CD4-positive, CD25-positive, alpha-beta regulatory T cell (primary cell): Measurements from ENCODE around the gene TTC28. TPM values are rescaled to one million over a fixed set of nuclear protein-coding genes. Genes with fewer than 3 reads are reported as not detected.

Experiments
- ATAC-seq, 2 donors: fragments of 150-1000 bp; cut with Tn5 transposase; one replicate each; pipeline ENCODE4 v1.10.0; 2021; ENCODE audit warnings: low read depth in 2 of 2, moderate number of reproducible peaks in 2 of 2, moderate library complexity in 1 of 2
- DNase-seq, 3 donors: peaks; one replicate each; pipeline versions ENCODE4 v3.0.0 to v3.0.0-alpha.2; 2012 to 2022; ENCODE audit warnings: mixed read lengths in 1 of 3
- H3K27ac ChIP-seq: one replicate; pipeline ENCODE4 v1.7.0; 2013; ENCODE audit warnings: mild to moderate bottlenecking, low read length; ENCODE audit not compliant: insufficient read depth, poor library complexity, severe bottlenecking
- H3K27me3 ChIP-seq: one replicate; pipeline ENCODE4 v1.7.0; 2013; ENCODE audit warnings: low read length; ENCODE audit not compliant: control insufficient read depth, insufficient read depth
- H3K36me3 ChIP-seq: one replicate; pipeline ENCODE4 v1.7.0; 2013; ENCODE audit warnings: mild to moderate bottlenecking, low read length, moderate library complexity; ENCODE audit not compliant: control insufficient read depth, insufficient read depth
- H3K4me1 ChIP-seq: 2 replicates; pipeline ENCODE4 v1.7.0; 2013; ENCODE audit warnings: mild to moderate bottlenecking, low read length; ENCODE audit not compliant: insufficient read depth, control insufficient read depth, poor library complexity, severe bottlenecking
- H3K4me3 ChIP-seq: one replicate; pipeline ENCODE4 v1.7.0; 2013; ENCODE audit warnings: low read depth, mild to moderate bottlenecking, low read length, moderate library complexity
- H3K9me3 ChIP-seq, 2 experiments: 1 replicate in 1 of 2; 2 replicates in 1 of 2; pipeline ENCODE4 v1.7.0; 2013; ENCODE audit warnings: low read length in 2 of 2, mild to moderate bottlenecking in 1 of 2, moderate library complexity in 1 of 2; ENCODE audit not compliant: control insufficient read depth in 2 of 2
- H3K27ac Mint-ChIP-seq, 3 donors: one replicate each; pipeline ENCODE4 v1.8.0; 2020 to 2022; ENCODE audit warnings: mild to moderate bottlenecking in 3 of 3, mixed read lengths in 3 of 3, moderate library complexity in 2 of 3
- H3K27me3 Mint-ChIP-seq: one replicate; pipeline ENCODE4 v1.8.0; 2022; ENCODE audit warnings: mild to moderate bottlenecking, mixed read lengths
- H3K36me3 Mint-ChIP-seq: one replicate; pipeline ENCODE4 v1.8.0; 2020; ENCODE audit warnings: mixed read lengths
- H3K4me1 Mint-ChIP-seq, 4 donors: one replicate each; pipeline ENCODE4 v1.8.0; 2020 to 2022; ENCODE audit warnings: mixed read lengths in 4 of 4, mild to moderate bottlenecking in 1 of 4
- H3K4me3 Mint-ChIP-seq, 4 donors: one replicate each; pipeline ENCODE4 v1.8.0; 2020 to 2022; ENCODE audit warnings: mild to moderate bottlenecking in 4 of 4, mixed read lengths in 4 of 4, moderate library complexity in 3 of 4
- H3K9me3 Mint-ChIP-seq, 7 donors: one replicate each; pipeline ENCODE4 v1.8.0; 2020 to 2022; ENCODE audit warnings: mixed read lengths in 7 of 7, mild to moderate bottlenecking in 3 of 7, moderate library complexity in 2 of 7
- polyA plus RNA-seq, 4 donors: library from polyadenylated mRNA; unstranded; fragments of 300-500 nt; fragmentation: Illumina TruSeq; gene quantifications; one replicate each; pipeline ENCODE4 v1.2.3, GENCODE V29; 2021
- total RNA-seq: library from RNA; stranded (reverse); gene quantifications from one replicate; pipeline ENCODE4 v1.2.3, GENCODE V29; 2022

TTC28 gene
- total and polyA plus RNA-seq, 5 donors from 2014 or later, result 0.02 to 2.7 (median 0.28) TPM; not detected in 1

DNA sequence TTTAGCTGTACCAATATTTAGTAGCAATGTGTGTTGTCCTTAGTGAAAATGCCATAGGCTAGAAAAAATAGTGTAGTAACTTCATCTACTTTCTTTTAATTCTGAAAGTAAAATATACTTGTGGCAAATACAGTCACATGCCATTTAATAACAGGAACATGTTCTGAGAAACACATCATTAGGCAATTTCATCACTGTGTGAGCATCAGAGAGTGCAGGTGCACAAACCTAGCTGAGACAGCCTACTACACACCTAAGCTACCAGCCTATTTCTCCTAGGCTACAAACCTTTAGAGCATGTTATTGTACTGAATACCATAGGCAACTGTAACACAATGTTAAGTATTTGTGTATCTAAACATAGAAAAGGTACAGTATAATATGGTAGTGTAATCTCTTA is 633.5 kb downstream of the TTC28 start:
- peaks cover 3% of the 10 kb centered on the region for H3K27me3 ChIP-seq
- Mint-ChIP-seq H3K4me1 (no peaks in the 10 kb centered on the region), H3K9me3 (peaks cover 0 to under 1% (median 0%) of the 10 kb centered on the region in 7 donors), H3K27ac (no peak overlapping the region), H3K4me3 (no peak overlapping the region), H3K27me3 (peaks cover 15% of the 10 kb centered on the region), H3K36me3 (no peaks in the 10 kb centered on the region)
- H3K4me1 ChIP-seq, result no peaks in the 10 kb centered on the region
- DNase-seq, result peak in 1 of 3 donors; percentile 17
- H3K27ac ChIP-seq, result no peak overlapping the region
- no peak overlapping the region for H3K4me3 ChIP-seq
- H3K9me3 ChIP-seq, result no peaks in the 10 kb centered on the region
- ATAC-seq, result no peak
- no peaks in the 10 kb centered on the region for H3K36me3 ChIP-seq

GRCh38 chr22:28044546-28045173 is 635.0 kb downstream of the TTC28 start:
- no peak for DNase-seq
- Mint-ChIP-seq H3K27ac (no peak overlapping the region), H3K4me1 (no peaks in the 10 kb centered on the region), H3K9me3 (peaks cover 0 to 5% (median 0%) of the 10 kb centered on the region in 7 donors), H3K27me3 (peaks cover 24% of the 10 kb centered on the region), H3K4me3 (no peak overlapping the region), H3K36me3 (no peaks in the 10 kb centered on the region)
- no peak overlapping the region for H3K4me3 ChIP-seq
- no peak for ATAC-seq
- H3K27me3 ChIP-seq, result peaks cover 3% of the 10 kb centered on the region
- no peaks in the 10 kb centered on the region for H3K4me1 ChIP-seq
- H3K27ac ChIP-seq, result no peak overlapping the region
- no peaks in the 10 kb centered on the region for H3K9me3 ChIP-seq
- H3K36me3 ChIP-seq, result no peaks in the 10 kb centered on the region

DNA sequence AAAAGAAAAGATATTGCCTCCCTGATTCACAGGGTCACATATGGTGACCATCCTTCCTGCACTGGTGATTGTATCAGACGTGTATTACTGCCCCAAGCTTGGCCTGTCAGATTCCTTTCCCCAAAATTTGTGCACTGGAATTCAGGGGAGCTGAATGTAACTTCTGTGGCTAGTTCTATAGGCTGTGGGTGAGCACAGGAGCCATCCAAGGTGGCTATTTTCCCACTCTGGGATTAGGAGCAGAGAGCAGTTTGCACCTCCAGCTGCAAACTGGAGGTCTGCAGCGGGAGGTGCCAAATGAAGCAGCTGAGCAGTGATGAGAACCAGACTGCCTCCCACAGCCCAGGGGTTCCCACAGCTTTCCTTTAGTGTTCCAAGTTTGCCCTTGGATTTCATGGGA is 636.4 kb downstream of the TTC28 start:
- Histone ChIP-seq H3K36me3 (no peaks in the 10 kb centered on the region), H3K27ac (no peak overlapping the region), H3K9me3 (no peaks in the 10 kb centered on the region), H3K4me1 (no peaks in the 10 kb centered on the region), H3K27me3 (no peaks in the 10 kb centered on the region), H3K4me3 (no peak overlapping the region)
- H3K27ac Mint-ChIP-seq, result no peak overlapping the region
- H3K4me1 Mint-ChIP-seq, result no peaks in the 10 kb centered on the region
- ATAC-seq (no peak), DNase-seq (no peak)
- H3K36me3 Mint-ChIP-seq, result no peaks in the 10 kb centered on the region
- H3K4me3 Mint-ChIP-seq, result no peak overlapping the region
- H3K9me3 Mint-ChIP-seq, result peaks cover 0 to 6% (median 0%) of the 10 kb centered on the region in 7 donors
- peaks cover 19% of the 10 kb centered on the region for H3K27me3 Mint-ChIP-seq

DNA sequence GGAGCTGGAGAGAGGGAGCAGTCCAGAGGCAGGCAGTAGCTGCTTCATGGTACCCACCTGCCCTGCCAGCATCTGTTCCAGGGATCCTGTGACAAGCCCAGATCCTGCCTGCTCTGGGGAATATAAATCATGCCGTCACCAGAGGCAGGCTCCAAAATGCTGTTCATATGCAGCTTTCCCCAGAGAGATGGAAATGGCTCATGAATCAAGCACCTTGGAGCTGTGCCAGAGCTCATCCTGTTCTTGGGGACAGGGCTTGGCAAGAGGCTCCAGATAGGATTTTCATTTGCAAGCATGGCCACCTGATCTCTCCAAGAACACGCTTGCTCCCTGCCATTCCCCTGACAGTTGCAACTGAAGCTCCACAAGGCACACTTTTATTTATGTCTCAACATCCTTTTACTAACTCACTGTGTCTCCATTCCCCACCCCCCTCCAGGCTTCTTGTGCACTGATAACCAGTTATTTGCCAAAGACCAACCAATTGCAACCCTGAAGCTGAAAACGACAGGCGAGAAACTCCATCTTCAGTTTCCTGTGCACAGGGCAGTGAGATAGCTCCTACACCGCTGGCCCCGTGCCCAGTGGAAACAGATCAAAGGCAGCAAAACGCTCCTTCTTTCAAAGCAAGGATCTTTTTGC is 644.8 kb downstream of the TTC28 start:
- H3K4me3 ChIP-seq, result no peak overlapping the region
- H3K27me3 ChIP-seq, result no peaks in the 10 kb centered on the region
- H3K27ac ChIP-seq, result no peak overlapping the region
- ATAC-seq (no peak), DNase-seq (peak in 1 of 3 donors; percentile 11)
- no peaks in the 10 kb centered on the region for H3K36me3 ChIP-seq
- Mint-ChIP-seq H3K9me3 (peaks cover 0 to 3% (median 0%) of the 10 kb centered on the region in 7 donors), H3K27ac (no peak overlapping the region), H3K4me3 (no peak overlapping the region), H3K4me1 (peaks cover 0 to 7% (median 0%) of the 10 kb centered on the region in 4 donors), H3K36me3 (no peaks in the 10 kb centered on the region), H3K27me3 (peaks cover 4% of the 10 kb centered on the region)
- no peaks in the 10 kb centered on the region for H3K4me1 ChIP-seq
- no peaks in the 10 kb centered on the region for H3K9me3 ChIP-seq

DNA sequence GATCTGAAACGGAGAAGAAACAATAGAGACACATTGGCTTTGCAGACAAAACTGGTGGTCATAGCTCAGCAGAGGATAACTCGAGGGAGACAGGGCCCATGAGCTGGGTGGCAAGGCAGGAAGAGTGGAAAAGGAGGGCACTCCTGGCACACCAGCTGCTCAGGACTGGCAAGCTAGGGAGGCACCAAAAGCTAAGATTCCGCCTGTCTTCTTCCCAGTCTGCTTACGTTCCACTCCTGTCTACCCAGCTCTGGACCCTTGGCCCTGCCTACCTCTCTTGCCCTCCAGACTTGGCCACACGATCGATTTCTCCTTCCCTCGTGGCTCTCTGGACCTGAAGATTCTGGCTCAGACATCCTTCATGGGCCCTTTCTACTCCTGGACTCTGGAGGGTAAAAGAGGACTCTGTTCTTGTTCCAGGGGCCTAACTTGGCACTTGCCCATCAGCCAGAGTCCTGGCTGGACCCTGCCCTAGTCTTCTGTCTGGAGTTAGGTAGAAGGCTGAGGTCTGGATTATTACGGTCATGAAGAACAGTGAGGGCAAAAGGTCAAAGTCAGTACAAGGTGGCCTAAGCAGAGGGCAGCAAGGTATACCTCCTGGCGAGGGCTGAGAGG is 645.4 kb downstream of the TTC28 start:
- H3K9me3 ChIP-seq, result no peaks in the 10 kb centered on the region
- H3K36me3 Mint-ChIP-seq, result no peaks in the 10 kb centered on the region
- no peak for ATAC-seq
- peaks cover 0 to 7% (median 0%) of the 10 kb centered on the region in 4 donors for H3K4me1 Mint-ChIP-seq
- H3K27ac ChIP-seq, result no peak overlapping the region
- peaks cover 4% of the 10 kb centered on the region for H3K27me3 Mint-ChIP-seq
- no peaks in the 10 kb centered on the region for H3K36me3 ChIP-seq
- no peaks in the 10 kb centered on the region for H3K27me3 ChIP-seq
- H3K4me3 Mint-ChIP-seq, result no peak overlapping the region
- DNase-seq, result no peak
- peaks cover 0 to 2% (median 0%) of the 10 kb centered on the region in 7 donors for H3K9me3 Mint-ChIP-seq
- no peak overlapping the region for H3K4me3 ChIP-seq
- H3K4me1 ChIP-seq, result no peaks in the 10 kb centered on the region
- no peak overlapping the region for H3K27ac Mint-ChIP-seq

DNA sequence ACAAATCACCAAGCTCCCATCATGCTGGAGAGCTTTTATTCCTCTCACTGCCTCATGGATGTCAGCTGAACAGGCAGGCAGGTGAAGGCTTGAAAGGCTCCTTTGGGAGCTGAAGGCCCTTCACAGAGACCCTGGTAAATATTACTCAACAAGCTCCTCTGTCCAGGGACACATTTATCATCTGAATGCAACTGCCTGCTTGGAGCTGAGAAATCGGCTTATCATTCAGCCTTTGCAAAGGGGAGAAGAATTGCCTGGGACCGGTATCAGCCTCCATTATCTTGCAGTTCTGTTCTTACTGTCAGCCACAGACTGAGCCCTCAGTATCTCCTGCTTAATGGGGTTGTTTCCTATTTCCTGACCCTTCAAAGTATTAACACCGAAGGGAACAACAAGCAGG is 646.8 kb downstream of the TTC28 start:
- H3K4me3 Mint-ChIP-seq, result no peak overlapping the region
- H3K36me3 Mint-ChIP-seq, result no peaks in the 10 kb centered on the region
- H3K27ac ChIP-seq, result no peak overlapping the region
- no peaks in the 10 kb centered on the region for H3K4me1 ChIP-seq
- H3K36me3 ChIP-seq, result no peaks in the 10 kb centered on the region
- peak overlapping the region in 1 of 3 donors; percentile 15 for H3K27ac Mint-ChIP-seq
- H3K27me3 ChIP-seq, result no peaks in the 10 kb centered on the region
- ATAC-seq, result no peak
- no peaks in the 10 kb centered on the region for H3K9me3 ChIP-seq
- peaks cover 0 to 2% (median 0%) of the 10 kb centered on the region in 7 donors for H3K9me3 Mint-ChIP-seq
- DNase-seq, result no peak
- H3K4me1 Mint-ChIP-seq, result peaks cover 0 to 7% (median 0%) of the 10 kb centered on the region in 4 donors
- peaks cover 4% of the 10 kb centered on the region for H3K27me3 Mint-ChIP-seq
- no peak overlapping the region for H3K4me3 ChIP-seq

DNA sequence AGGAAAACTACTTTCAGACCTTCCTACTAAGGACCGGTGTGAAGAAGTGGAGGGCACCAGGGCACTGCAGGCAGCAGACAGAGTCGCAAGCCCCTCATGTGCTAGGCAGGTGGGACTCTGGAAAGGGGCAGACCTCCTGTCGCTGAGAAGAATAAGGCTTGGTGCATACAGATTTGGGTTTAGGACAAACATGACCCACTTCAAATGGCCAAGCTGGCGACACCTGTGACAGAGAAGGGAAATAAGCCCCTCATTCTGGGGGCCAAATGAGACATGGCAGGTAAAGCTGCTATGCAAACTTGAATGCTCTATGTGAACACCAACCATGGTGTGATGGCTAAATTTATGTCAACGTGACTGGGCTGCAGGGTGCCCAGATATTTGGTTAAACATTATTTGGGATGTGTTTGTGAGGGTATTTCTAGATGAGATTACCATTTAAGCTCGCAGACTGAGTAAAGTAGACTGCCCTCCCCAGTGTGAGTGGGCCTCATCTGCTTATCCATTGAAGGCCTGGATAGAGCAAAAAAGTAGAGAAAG is 648.2 kb downstream of the TTC28 start:
- Histone ChIP-seq H3K4me1 (no peaks in the 10 kb centered on the region), H3K9me3 (no peaks in the 10 kb centered on the region), H3K27me3 (no peaks in the 10 kb centered on the region), H3K36me3 (no peaks in the 10 kb centered on the region), H3K27ac (no peak overlapping the region), H3K4me3 (no peak overlapping the region)
- Mint-ChIP-seq H3K36me3 (no peaks in the 10 kb centered on the region), H3K9me3 (peaks cover 0 to 1% (median 0%) of the 10 kb centered on the region in 7 donors), H3K4me3 (no peak overlapping the region), H3K27me3 (peaks cover 4% of the 10 kb centered on the region), H3K27ac (no peak overlapping the region), H3K4me1 (peaks cover 0 to 7% (median 0%) of the 10 kb centered on the region in 4 donors)
- ATAC-seq, result no peak
- no peak for DNase-seq
